Measurements from ENCODE around the gene HOXB7. TPM values are rescaled to one million over a fixed set of nuclear protein-coding genes. Genes with fewer than 3 reads are reported as not detected.
A peak's percentile ranks its signal among the peaks of the same experiment; 100 is the strongest.

The HOXB7 gene
- total and polyA plus RNA-seq, 4 donors: 16.6 to 99.7 (median 49.7) TPM

GRCh38 chr17:48577330-48577945 lies 33.4 kb downstream of the HOXB7 start:
- peak overlapping the region; percentile 51 for H3K4me3 ChIP-seq (ENCODE audit: low read depth, low read length)
- H3K4me1 ChIP-seq (ENCODE audit: control insufficient read depth, insufficient read depth, low read length): peaks cover 73% of the 10 kb centered on the region
- H3K27ac ChIP-seq (ENCODE audit: low read depth, low read length): peak overlapping the region; percentile 99
- peak in 2 of 6 donors; percentile 77 to 96 for DNase-seq (ENCODE audit: low read depth in 4 of 6, low spot score in 6 of 6)
- no peaks in the 10 kb centered on the region for H3K9me3 ChIP-seq (ENCODE audit: control insufficient read depth, insufficient read depth, low read length)
- 0% methylated on average over 7 of the region's 19 CpGs for WGBS (ENCODE audit: insufficient coverage)
- H3K36me3 ChIP-seq (ENCODE audit: control insufficient read depth, insufficient read depth, low read length): peaks cover 21% of the 10 kb centered on the region
- no peaks in the 10 kb centered on the region for H3K27me3 ChIP-seq (ENCODE audit: control insufficient read depth, insufficient read depth, low read length)

DNA sequence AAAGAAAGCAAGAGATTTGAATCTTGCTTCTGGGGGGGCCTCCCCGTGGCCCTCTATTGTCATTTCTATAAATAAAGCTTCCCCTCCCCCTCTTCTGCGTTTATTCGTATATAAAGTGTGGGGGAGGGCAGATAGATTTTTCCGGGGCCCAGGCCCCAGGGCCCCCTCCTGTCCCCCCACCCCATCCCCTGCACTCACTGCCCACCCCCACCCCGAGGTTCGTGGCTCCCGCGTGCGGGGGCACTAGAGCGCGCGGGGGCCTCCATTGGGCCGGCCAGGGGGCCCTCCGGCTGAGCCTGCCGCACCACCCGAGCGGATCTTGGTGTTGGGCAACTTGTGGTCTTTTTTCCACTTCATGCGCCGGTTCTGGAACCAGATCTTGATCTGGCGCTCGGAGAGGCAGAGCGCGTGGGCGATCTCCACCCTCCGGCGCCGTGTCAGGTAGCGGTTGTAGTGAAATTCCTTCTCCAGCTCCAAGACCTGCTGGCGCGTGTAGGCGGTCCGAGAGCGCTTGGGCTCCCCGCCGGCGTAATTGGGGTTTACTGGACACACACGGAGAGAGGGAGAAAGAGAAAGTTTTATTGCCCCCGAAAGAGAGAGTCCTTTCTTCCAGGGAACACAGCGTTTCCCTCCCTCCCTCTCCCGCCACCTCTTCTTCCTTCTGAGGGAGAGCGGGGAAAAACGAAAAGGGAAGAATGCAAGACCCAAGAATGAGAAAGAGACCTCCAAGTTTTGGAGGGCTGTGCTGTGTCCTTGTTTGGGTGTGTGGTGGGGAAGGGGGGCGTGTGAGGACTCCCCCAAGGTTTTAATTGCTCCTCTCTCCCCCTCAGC lies 34.1 kb downstream of the HOXB7 start:
- Histone ChIP-seq H3K27ac (ENCODE audit: low read depth, low read length) (peak overlapping the region; percentile 99), H3K4me3 (ENCODE audit: low read depth, low read length) (peak overlapping the region; percentile 51), H3K27me3 (ENCODE audit: control insufficient read depth, insufficient read depth, low read length) (no peaks in the 10 kb centered on the region), H3K9me3 (ENCODE audit: control insufficient read depth, insufficient read depth, low read length) (no peaks in the 10 kb centered on the region), H3K36me3 (ENCODE audit: control insufficient read depth, insufficient read depth, low read length) (peaks cover 18% of the 10 kb centered on the region), H3K4me1 (ENCODE audit: control insufficient read depth, insufficient read depth, low read length) (peaks cover 72% of the 10 kb centered on the region)
- peak in 1 of 6 donors; percentile 82 for DNase-seq (ENCODE audit: low read depth in 4 of 6, low spot score in 6 of 6)
- WGBS (ENCODE audit: insufficient coverage): under 1% methylated on average over 20 of the region's 43 CpGs

GRCh38 chr17:48575673-48576478 lies 34.9 kb downstream of the HOXB7 start:
- no peaks in the 10 kb centered on the region for H3K27me3 ChIP-seq (ENCODE audit: control insufficient read depth, insufficient read depth, low read length)
- WGBS (ENCODE audit: insufficient coverage): 5% methylated on average over 18 of the region's 22 CpGs
- no peaks in the 10 kb centered on the region for H3K9me3 ChIP-seq (ENCODE audit: control insufficient read depth, insufficient read depth, low read length)
- H3K4me3 ChIP-seq (ENCODE audit: low read depth, low read length): peak overlapping the region; percentile 46
- H3K36me3 ChIP-seq (ENCODE audit: control insufficient read depth, insufficient read depth, low read length): peaks cover 19% of the 10 kb centered on the region
- peaks cover 72% of the 10 kb centered on the region for H3K4me1 ChIP-seq (ENCODE audit: control insufficient read depth, insufficient read depth, low read length)
- H3K27ac ChIP-seq (ENCODE audit: low read depth, low read length): peak overlapping the region; percentile 99
- peak in 2 of 6 donors; percentile 76 to 89 for DNase-seq (ENCODE audit: low read depth in 4 of 6, low spot score in 6 of 6)

GRCh38 chr17:48575066-48575582 lies 35.7 kb downstream of the HOXB7 start:
- H3K27me3 ChIP-seq (ENCODE audit: control insufficient read depth, insufficient read depth, low read length): no peaks in the 10 kb centered on the region
- peak overlapping the region; percentile 99 for H3K27ac ChIP-seq (ENCODE audit: low read depth, low read length)
- peak overlapping the region; percentile 46 for H3K4me3 ChIP-seq (ENCODE audit: low read depth, low read length)

DNA sequence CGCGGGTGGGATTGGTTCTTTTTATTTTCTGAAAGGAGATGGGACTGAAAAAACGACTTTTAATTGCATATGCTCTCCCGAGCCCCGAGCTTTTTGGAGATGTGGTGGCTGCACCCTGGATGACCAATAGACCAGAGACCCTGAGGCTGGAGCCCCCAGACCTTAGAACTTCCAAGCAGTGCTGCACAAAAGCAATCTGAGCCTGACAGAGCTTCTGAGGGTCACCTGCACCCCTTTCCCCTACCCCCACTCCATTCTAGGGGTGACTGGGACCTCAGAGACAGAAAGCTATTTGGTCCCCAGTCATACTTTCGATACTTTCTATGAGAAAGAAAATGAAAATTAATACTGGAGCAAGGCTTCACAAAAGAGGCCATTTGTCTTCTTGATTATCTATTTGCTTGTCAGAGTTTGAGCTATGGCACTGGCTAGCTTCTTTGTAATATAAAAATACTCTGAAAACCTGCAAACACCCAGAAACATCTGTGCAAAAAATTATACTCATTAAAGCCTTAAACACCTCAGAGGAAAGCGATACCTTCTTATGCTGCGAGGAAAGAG lies 36.2 kb downstream of the HOXB7 start:
- H3K4me3 ChIP-seq (ENCODE audit: low read depth, low read length): peak overlapping the region; percentile 46
- peaks cover 69% of the 10 kb centered on the region for H3K4me1 ChIP-seq (ENCODE audit: control insufficient read depth, insufficient read depth, low read length)
- H3K9me3 ChIP-seq (ENCODE audit: control insufficient read depth, insufficient read depth, low read length): no peaks in the 10 kb centered on the region
- H3K27me3 ChIP-seq (ENCODE audit: control insufficient read depth, insufficient read depth, low read length): no peaks in the 10 kb centered on the region
- peak overlapping the region; percentile 99 for H3K27ac ChIP-seq (ENCODE audit: low read depth, low read length)
- 13% methylated on average over 7 of the region's 8 CpGs for WGBS (ENCODE audit: insufficient coverage)
- peaks cover 24% of the 10 kb centered on the region for H3K36me3 ChIP-seq (ENCODE audit: control insufficient read depth, insufficient read depth, low read length)
- DNase-seq (ENCODE audit: low read depth in 4 of 6, low spot score in 6 of 6): no peak

More at GRCh38 chr17:48575066-48575582, 35.7 kb downstream of the HOXB7 start:
- WGBS (ENCODE audit: insufficient coverage): 28% methylated on average over 3 of the region's 7 CpGs
- peak in 2 of 6 donors; percentile 43 to 88 for DNase-seq (ENCODE audit: low read depth in 4 of 6, low spot score in 6 of 6)
- H3K36me3 ChIP-seq (ENCODE audit: control insufficient read depth, insufficient read depth, low read length): peaks cover 24% of the 10 kb centered on the region
- H3K4me1 ChIP-seq (ENCODE audit: control insufficient read depth, insufficient read depth, low read length): peaks cover 72% of the 10 kb centered on the region
- H3K9me3 ChIP-seq (ENCODE audit: control insufficient read depth, insufficient read depth, low read length): no peaks in the 10 kb centered on the region

GRCh38 chr17:48571826-48572417 lies 38.9 kb downstream of the HOXB7 start:
- Histone ChIP-seq H3K9me3 (ENCODE audit: control insufficient read depth, insufficient read depth, low read length) (no peaks in the 10 kb centered on the region), H3K4me3 (ENCODE audit: low read depth, low read length) (peak overlapping the region; percentile 46), H3K27me3 (ENCODE audit: control insufficient read depth, insufficient read depth, low read length) (no peaks in the 10 kb centered on the region), H3K27ac (ENCODE audit: low read depth, low read length) (peak overlapping the region; percentile 99), H3K36me3 (ENCODE audit: control insufficient read depth, insufficient read depth, low read length) (peaks cover 25% of the 10 kb centered on the region), H3K4me1 (ENCODE audit: control insufficient read depth, insufficient read depth, low read length) (peaks cover 77% of the 10 kb centered on the region)
- peak in 1 of 6 donors; percentile 69 for DNase-seq (ENCODE audit: low read depth in 4 of 6, low spot score in 6 of 6)
- no CpG with 5 or more reads among the region's 1 CpG for WGBS (ENCODE audit: insufficient coverage)

DNA sequence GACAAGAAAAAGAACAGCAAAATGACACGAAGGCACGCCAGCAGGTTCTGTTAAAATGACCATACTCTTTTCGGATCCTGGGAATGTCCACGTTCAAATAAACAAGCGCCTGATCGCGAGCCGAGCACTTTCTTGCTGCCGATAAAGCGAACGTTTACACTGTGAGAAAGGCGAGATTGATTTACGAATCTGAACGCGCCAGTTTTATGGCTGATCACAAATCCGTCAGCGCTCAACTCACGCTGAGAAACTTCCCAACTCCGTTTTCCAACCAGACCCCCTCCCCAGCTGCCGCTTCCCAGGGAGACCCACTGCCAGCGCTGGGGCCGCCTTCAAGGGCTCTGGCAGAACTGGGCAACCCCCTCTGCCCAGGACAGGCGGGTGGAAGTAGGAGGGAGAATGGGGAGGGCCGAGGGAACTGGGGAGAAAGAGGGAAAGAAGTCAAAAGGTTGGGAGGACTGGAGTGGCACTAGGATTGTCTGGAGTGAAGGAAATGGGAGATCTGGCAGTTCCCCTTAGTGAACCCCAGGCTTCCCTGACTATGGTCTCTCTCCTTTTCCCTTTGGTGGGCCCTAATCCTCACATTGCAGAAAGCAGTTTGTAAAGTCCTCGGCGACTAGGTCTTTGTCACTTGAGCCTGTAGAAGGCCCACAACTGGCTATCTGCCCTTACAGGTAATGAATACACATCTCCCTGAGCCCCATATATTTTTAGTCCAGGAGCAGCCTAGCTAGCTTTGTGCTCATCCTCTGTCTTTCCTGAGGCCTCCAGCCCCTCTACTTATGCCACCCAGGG lies 39.6 kb downstream of the HOXB7 start:
- peak in 2 of 6 donors; percentile 70 to 91 for DNase-seq (ENCODE audit: low read depth in 4 of 6, low spot score in 6 of 6)
- H3K4me1 ChIP-seq (ENCODE audit: control insufficient read depth, insufficient read depth, low read length): peaks cover 79% of the 10 kb centered on the region
- peak overlapping the region; percentile 99 for H3K27ac ChIP-seq (ENCODE audit: low read depth, low read length)
- H3K36me3 ChIP-seq (ENCODE audit: control insufficient read depth, insufficient read depth, low read length): peaks cover 25% of the 10 kb centered on the region
- no peaks in the 10 kb centered on the region for H3K27me3 ChIP-seq (ENCODE audit: control insufficient read depth, insufficient read depth, low read length)
- 8% methylated on average over 21 of the region's 26 CpGs for WGBS (ENCODE audit: insufficient coverage)
- peak overlapping the region; percentile 46 for H3K4me3 ChIP-seq (ENCODE audit: low read depth, low read length)
- no peaks in the 10 kb centered on the region for H3K9me3 ChIP-seq (ENCODE audit: control insufficient read depth, insufficient read depth, low read length)

DNA sequence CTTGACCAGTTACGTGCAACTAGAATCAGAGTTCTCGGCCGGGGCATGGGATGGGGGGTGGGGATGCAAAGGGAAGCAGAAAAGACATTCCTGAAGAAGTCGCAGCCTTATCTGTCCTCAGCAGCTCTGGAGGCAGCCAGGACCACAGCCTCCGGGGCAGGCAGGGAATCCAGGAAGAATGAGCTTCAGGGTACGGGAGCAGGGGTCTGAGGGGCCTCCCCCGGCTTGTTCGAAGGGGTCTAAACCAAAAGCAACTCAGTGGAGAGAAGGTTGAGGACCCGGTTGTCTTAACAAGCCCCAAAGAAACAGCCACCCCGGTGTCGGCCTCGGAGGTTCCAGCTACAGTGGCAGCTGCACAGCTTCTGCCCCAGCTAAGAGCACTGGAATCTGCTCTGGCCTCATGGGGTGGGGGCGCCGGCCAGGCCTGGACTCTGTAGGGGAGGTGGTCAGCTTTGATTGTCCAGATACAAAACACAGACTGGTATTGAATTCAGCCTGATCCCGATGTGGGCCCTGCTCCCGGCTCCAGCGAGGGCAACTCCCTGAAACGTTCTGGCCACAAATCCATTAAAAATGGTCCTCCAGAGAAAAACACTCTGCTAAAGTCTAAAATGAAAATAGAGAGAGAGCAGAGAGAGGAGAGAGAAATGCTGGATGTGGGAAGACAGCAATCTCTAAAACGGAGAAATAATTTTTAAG lies 40.3 kb downstream of the HOXB7 start:
- Histone ChIP-seq H3K4me1 (ENCODE audit: control insufficient read depth, insufficient read depth, low read length) (peaks cover 78% of the 10 kb centered on the region), H3K36me3 (ENCODE audit: control insufficient read depth, insufficient read depth, low read length) (peaks cover 24% of the 10 kb centered on the region), H3K9me3 (ENCODE audit: control insufficient read depth, insufficient read depth, low read length) (no peaks in the 10 kb centered on the region), H3K4me3 (ENCODE audit: low read depth, low read length) (peak overlapping the region; percentile 46), H3K27ac (ENCODE audit: low read depth, low read length) (peak overlapping the region; percentile 99), H3K27me3 (ENCODE audit: control insufficient read depth, insufficient read depth, low read length) (no peaks in the 10 kb centered on the region)
- 4% methylated on average over 14 of the region's 19 CpGs for WGBS (ENCODE audit: insufficient coverage)
- DNase-seq (ENCODE audit: low read depth in 4 of 6, low spot score in 6 of 6): peak in 1 of 6 donors; percentile 40
